Mesenteric fat pad (tissue), 1 donor: Measurements from ENCODE around the gene RBPJL. TPM values are rescaled to one million over a fixed set of nuclear protein-coding genes. Genes with fewer than 3 reads are reported as not detected.

ENCODE experiments used
- DNase-seq: peaks from one replicate; pipeline ENCODE4 v3.0.0-alpha.2; 2020; ENCODE audit warnings: low spot score
- total RNA-seq: library from RNA; stranded (reverse); fragmentation: NEBNext Ultra II Directional; extraction: Animal tissue kit (Norgen Biotek cat#: 25700); gene quantifications from one replicate; pipeline ENCODE4 v1.2.1, GENCODE V29; 2021
- donor health status: DM: yes; HTN: yes; CAD: no.

RBPJL gene
- total RNA-seq, 1 donor from 2014 or later, result not detected

DNA sequence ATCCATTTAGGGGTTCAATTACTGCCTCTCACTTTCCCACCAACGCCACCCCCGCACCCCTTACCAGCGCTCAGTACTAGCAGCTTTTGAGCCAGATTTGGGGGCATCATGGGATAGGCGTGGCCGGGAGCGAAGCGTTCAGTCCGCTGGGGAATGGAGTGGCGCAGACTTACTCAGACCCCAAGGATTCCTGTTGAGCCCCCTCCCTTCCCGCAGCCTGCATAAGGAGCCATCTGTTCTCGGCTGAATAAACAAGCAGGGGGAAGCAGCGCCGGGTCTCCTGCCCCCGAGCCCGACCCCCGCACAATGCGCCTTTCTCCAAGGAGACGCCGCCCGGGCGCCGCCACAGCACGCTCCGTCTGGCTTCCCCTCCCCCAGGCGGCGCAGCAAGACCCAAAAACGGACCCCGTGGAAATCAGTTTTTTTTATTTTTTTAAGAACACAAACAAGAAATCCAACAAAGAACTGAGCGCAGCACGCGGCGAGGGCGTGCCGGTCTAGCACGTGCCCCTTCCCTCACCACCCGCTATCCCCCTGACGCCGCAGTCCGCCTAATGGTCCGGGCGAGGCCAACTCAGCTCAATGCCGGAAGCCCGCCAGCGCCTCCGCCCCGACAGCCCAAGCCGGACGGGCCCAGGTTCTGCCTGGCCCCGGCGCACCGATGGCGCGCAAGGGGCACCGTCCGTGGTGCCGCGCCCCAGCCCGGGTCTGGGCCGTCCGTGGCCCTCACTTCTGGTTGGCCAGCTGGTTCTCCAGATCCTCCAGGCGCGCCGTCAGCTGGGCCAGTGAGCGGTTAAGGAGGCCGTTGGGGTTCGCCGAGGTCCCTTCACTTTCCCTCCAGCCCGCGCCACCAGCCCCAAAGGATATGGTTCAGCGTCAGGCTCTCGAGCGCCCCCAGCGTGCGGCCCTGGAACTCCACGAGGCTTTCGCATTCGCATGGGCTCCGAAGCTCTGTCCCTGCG lies 13.3 kb upstream of the RBPJL start:
- DNase-seq, result no peak

DNA sequence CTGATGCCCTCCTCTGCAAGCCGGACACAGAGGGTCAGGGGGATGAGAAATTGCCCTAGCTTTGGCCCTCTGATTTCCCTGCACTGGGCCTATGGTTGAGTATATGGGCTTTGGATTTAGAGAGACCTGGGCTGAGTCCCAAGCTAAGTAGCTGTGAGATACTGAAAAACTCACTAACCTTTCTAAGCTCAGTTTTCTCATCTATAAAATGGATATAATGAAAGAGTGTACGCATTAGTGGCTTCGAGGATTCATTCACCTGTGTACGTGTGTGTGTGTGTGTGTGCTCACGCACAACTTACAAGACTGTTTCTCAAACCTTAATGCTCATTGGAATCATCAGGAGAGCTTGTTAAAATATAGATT lies 12.7 kb upstream of the RBPJL start:
- DNase-seq, result no peak

DNA sequence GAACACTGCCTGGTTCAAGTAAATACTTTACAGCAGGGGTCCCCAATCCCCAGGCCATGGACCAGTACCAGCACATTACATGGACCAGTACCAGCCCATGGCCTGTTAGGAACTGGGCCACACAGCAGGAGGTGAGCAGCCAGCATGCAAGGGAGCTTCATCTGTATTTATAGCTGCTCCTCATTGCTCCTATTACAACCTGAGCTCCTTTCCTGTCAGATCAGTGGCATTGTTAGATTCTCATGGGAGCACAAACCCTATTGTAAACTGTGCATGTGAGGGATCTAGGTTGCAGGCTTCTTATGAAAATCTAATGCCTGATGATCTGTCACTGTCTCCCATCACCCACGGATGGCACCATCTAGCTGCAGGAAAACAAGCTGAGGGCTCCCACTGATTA lies 12.0 kb upstream of the RBPJL start:
- no peak for DNase-seq

DNA sequence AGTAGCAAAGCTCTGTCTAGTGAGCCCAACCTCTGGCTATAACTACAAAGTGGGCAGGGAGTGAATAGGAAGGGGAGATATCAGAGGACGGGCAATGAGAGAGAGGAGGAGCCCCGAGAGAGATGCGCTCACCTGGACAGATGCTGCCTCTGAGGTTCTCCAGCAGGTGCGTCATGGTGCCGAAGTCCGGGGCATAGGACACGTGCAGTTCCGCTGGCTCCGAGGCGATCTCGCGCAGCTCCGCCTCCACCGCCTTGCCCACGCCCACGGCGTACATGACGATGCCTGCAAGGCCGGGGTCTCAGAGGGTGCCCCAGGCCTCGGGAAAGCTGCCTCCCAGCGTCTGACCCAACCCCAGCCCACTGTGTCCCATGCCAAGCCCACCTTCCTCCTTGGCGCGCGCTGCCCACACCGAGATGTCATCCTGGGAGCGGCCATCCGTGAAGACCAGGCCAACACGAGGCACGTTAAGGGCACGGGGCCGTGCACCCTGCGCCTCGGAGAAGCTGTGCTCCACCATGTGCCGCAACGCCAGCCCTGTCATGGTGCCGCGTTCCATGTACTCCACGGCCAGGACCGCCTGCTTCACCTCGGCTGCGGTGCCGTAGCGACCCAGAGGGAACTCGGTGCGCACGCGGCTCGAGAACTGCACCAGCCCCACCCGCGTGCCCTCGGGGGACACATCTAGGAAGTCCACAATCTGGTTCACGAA lies 8.7 kb upstream of the RBPJL start:
- peak; percentile 85 for DNase-seq

DNA sequence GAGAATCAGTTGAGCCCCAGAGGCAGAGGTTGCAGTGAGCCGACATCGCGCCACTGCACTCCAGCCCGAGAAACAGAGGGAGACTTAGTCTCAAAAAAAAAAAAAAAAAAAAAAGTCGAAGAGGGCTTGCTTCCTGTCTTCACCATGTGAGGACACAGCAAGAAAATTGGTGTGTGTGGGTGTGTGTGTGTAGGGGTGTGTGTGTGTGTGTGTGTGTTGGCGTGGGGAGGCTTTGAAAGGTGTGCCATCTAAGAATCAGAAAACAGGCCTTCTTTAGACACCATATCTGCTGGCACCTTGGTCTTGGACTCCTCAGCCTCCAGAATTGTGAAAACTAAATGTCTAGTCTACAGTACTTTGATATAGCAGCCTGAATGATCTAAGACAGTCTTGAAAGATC lies 6.9 kb upstream of the RBPJL start:
- no peak for DNase-seq

DNA sequence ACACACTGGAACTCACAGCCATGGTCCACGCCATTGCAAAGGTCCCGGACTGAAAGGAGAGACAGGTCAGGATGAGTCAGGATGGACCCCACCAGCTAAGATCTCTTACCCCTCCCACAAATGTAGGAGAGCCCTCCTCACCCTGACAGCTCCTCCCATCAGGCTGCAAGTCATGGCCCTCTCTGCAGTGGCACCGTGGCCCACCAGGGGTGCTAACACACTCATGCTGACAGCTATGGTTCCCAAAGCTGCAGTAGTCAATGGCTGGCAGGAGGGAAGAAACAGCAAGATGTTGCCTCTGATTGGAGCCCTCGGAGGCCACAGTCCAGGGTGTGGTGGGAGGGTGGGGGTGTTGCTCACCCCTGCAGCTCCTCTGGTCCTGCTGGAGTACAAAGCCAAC lies 5.7 kb upstream of the RBPJL start:
- DNase-seq, result no peak

DNA sequence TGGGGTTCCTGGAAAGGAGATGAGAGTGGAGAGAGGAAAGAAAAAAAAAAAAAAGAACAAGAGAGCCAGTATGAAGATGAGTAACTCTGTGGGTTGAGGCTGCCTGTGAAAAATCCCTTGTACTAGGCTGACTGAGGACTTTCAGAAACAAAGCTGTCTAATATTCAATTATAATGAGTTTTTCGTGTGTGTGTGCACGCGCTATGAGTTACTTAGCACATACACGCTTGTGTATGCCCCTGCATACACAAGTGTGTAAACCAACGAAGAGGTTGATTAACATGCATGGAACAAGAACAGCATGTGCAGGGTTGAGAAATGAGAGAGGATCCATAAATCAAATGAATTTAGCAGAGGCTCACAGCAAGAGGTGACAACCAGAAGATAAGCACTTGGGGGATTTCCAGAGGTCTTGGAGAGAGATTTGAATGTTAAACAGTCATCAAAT lies 4.8 kb upstream of the RBPJL start:
- DNase-seq, result no peak

DNA sequence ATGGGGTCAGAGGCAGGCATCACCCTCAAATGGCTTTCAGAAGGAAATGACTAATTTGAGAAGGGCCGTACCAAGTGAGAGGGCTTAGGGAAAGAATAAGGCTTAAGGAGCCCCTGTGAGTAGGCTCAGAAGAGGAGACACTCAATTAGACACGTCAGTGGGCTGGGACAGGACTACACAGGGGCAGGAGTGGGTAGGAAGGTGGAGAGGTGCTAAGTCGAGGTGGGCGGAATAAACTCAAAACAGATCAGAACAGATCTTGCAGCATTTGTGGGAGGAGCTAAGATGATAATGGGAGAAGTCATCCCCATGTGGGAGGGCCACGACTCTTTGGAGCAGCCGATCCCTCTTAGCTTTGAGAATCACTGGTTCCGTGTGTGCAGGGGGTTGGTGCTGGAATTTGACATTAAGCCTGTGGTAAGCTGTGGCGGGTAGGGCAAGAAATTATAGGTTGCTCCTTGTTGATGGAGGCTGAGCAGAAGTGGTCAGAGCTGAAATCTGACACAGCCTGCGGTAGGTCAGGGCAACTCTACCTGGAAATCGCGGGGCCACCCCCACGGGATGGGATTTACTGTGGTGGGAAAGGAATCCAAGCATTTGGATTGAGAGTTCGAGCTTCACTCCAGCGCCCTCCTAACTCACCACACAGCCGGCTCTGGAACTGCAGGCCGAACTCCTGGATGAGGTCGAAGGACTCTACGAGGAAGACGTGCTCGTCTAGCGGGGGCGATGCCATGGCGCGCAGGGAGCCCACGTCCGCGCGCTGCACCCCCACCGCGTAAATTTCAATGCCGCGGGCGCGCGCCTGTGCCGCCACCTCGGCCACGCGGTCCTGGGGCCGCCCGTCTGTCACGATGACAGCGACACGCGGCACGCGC lies 2.8 kb upstream of the RBPJL start:
- DNase-seq, result no peak

DNA sequence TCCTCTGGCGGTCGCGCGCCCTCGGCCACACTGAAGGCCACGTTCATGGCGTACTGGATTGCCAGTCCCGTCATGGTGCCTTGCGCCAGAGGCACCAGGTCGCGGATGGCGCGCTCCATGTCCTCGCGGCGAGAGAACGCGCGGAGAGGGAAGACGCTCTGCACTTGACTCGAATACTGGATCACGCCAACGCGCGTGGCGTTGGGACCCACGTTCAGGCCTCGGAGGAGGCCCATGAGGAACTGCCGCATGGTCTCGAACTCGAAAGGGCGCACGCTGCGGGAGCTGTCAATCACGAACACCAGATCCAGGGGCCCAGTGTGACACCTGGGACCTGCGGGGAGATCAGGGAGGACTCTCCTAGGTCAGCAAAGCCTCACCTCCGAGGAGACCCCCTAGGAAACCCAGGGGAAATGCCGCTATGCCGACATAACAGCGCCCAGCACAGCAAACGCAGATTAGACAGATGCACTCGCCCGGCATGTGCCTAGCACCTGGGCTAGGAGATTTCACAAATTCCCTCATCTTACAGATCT lies 2.1 kb upstream of the RBPJL start:
- no peak for DNase-seq

DNA sequence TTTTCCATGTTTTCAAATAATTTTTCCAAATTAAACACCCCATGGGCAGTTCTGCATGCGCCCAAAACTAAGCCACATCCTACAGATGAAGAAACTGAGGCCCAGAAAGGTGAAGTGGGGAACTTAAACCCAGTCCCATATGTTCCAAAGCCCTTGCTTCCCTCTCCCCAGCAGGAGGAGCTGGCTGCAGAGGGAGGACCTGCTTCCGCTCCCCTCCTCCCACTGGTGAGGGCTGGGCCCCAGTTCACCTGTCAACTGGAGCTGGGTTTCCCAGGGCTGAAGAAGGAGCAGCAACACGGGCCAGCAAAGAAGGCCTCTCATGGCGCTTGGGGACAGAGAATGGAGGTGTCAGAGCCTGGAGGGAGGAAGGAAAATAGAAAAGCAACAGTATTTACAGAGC lies 1.4 kb upstream of the RBPJL start:
- DNase-seq, result no peak

DNA sequence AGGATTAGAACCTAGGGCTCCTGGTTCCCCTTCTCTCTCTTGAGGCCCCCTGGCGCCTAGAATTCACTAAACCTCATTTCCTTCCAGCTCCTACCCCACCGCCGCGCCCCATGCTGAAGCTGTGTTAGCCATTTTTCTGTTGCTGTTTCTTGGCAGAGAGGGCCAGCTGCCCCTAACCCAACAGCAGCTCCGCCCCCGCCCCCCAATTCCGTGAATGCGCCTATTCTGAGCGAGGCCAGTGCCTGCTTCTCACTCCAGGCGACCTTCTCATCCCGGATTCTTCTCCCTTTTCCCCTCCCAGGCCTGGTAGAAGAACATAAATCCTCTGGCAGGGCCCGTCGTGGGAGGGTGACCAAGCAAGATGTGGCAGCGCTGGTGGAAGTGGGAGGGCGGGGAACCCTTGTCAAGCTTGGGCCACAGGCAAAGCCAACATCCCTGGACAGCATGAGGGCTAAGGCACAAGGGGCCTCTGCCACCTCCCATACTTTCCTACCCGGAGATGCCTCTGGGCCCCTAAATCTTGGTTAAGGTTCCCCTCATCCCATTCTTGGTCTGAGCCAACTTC lies 518 bp downstream of the RBPJL start:
- DNase-seq, result no peak

DNA sequence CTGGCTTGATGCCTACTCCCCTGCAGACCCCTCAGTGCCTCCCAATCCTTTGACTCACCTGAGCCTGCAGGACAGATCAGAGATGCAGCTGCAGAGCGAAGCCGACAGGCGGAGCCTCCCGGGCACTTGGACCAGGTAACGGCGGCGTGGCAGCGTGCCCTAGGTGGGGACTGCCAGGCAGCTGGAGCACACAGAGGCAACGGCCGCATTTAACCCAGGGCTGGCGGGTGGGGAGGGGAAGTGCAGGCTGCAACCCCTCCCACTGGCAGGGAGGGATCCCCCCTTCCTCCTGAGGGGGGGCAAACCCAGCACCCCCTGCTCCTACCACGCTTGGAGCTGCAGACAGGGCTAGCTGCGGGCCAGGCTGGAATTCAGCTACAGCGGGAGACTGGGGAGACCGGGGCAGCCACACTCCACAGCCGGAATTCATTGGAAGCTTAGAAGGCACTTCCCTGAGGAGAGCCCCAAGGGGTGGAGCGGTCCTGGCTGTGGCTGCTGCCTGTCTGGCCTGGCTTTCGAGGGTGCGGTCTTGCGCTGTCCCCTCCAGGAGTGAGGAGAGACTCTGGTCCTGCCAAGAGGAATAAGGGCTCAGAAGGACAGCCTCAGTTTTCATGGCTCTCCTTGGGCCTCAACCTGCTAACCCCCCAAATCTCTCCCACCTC lies 1.6 kb downstream of the RBPJL start, which contains the start of gene MATN4:
TSS of gene MATN4 (minus strand) at position 183 of the 662 bp plus-strand sequence. CDS start 2,717 bp downstream, outside the sequence.
- DNase-seq, result no peak

DNA sequence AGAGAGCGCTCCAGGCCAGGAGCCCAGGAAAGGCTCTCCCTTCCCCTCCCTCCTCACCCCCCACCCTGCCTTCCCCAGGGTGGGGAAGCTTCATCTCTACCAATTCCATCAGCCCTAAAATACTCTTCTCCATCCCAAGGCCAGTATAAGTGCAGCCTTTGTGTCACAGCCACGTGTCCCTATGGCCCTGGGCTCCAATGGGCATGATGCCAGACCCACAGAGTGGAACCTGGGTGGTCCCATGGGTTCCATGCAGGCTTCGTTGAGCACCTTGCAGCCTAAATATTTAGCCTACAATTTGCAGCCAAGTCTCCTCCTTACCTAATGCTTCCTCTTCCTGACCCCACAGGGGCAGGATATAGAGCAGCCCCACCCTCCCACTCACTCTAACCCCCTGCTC lies 2.4 kb downstream of the RBPJL start:
- no peak for DNase-seq

DNA sequence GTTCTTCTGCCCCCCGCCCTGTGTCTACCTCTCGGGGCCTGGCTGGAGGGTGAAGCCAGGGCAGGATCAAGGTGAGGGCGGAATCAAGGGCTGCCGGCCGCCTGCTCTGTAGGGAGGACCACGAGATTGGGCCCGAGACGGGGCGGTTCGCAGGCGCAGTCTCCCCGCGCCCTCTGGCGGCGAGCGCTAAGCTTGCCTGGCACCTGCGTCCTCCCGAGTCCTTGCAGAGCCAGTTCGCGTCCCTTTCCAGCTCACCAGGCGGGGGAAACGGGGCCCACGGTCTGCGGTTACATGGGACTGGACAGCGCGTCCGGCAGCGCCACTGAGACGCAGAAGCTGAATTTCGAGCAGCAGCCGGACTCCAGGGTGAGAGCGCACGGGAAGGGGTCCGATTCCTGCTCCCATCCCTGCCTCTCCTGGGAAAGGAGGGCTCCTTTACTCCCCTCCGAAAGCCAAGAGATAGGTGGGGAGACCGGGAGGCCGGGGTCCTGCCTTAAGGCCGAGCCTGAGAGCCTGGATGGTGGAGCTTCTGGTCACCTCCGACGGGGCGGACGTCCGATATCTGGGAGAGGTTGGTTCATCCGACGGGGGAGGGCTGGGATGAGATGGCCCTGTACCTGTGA lies 5.1 kb downstream of the RBPJL start:
- no peak for DNase-seq

DNA sequence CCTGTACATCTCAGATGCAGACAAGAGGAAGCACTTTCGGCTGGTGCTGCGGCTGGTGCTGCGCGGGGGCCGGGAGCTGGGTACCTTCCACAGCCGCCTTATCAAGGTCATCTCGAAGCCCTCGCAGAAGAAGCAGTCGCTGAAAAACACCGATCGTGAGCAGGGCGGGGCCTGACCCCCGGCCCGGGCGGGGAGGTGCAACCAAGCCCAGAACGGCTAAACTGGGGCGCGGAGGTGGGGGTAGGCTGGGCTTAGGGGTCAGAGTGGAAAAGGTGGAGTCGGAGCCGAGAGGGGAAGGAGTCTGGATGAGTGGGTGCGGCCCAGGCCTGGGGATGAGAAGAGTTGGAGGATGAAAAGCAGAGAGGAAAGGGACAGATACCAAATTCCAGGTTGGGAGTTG lies 5.6 kb downstream of the RBPJL start:
- no peak for DNase-seq

DNA sequence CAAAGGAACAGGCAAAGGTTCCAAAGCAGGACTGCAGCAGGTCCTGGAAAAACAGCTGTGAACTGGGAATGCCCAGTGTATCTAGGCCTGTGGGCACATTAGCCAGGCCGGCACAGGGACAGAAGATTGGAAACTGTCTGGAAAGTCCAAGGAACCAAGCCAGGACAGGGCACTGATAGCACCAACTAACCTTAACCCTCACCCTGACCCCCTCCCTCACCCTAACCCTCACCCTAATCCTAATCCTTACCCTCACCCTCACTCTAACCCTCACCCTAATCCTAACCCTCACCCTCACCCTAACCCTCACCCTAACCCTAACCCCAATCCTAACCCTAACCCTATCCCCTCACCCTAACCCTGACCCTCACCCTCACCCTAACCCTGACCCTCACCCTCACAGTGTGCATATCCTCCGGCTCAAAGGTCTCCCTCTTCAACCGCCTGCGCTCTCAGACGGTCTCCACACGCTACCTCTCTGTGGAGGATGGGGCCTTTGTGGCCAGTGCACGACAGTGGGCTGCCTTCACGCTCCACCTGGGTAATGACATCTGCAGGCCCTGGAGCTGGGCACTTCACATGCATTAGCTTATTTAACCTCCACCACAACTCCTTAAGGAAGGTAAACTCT lies 6.5 kb downstream of the RBPJL start:
- no peak for DNase-seq

DNA sequence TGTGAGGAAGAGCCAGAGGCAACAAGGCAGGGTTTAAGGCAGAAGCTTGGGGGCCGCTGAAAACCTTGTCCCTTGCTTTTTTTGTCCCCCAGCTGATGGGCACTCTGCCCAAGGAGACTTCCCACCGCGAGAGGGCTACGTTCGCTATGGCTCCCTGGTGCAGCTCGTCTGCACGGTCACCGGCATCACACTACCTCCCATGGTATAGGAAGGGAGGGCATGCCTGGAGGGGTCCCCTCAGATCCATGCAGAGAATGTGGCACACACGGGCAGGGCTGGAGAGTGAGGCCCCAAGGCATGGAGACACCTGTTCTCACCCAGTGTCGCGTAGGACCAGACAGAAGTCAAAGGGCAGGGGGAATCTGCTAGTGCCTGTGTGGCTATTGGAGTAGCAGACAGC lies 7.3 kb downstream of the RBPJL start:
- DNase-seq, result no peak

DNA sequence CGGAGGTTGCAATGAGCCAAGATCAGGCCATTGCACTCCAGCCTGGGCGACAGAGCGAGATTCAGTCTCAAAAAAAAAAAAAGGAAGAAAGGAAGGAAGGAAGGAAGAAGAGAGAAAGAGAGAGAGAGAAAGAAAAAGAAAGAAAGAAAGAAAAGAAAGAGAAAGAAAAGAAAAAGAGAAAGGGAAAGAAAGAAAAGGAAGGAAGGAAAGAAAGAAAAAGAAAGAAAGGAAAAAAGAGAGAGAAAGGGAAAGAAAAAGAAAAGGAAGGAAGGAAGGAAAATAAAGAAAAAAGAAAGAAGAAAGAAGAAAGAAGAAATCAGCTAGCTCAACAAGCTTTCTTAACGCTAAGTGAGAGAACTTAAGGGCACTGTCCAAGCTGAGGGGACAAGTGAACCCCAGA lies 9.0 kb downstream of the RBPJL start:
- no peak for DNase-seq
